HL-60 (cell line): ENCODE measurements around the gene GLCE.

Experiments used
- POLR2AphosphoS5 ChIP-seq: IDR thresholded peaks from 2 replicates; pipeline ENCODE4 v1.6.1; 2012; ENCODE audit warnings: low read depth
- TF ChIP-seq, protein P1 (sequence below): IDR thresholded peaks from one replicate; pipeline ENCODE4 v1.5.1; 2011; ENCODE audit warnings: low read length, control low read depth, inconsistent platforms; ENCODE audit not compliant: insufficient read depth
- TF ChIP-seq, protein P2 (sequence below): IDR thresholded peaks from 2 replicates; pipeline ENCODE4 v1.6.1; 2012; ENCODE audit warnings: low read depth; ENCODE audit not compliant: insufficient replicate concordance

DNA sequence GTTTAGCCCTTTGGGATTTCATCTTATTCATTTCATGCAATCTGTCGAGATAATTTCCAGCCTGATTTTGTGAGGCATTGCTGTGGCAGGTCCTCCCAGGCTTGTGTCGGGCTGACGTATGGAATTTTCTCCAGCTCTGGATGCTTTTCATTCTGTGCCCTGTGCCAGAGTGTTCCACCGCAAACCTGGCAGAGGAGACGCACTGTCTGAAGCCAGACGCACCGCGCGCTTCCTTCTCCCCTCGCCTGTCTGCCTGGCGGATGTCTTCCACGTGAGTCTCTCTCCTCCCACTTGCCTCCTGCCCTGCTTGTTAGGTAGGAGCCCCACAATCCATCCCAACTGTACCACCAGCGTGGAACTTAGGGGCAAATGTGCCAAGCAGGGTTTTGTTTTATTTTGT, 20.1 kb upstream of the GLCE start:
- TF ChIP-seq, protein P1, sequence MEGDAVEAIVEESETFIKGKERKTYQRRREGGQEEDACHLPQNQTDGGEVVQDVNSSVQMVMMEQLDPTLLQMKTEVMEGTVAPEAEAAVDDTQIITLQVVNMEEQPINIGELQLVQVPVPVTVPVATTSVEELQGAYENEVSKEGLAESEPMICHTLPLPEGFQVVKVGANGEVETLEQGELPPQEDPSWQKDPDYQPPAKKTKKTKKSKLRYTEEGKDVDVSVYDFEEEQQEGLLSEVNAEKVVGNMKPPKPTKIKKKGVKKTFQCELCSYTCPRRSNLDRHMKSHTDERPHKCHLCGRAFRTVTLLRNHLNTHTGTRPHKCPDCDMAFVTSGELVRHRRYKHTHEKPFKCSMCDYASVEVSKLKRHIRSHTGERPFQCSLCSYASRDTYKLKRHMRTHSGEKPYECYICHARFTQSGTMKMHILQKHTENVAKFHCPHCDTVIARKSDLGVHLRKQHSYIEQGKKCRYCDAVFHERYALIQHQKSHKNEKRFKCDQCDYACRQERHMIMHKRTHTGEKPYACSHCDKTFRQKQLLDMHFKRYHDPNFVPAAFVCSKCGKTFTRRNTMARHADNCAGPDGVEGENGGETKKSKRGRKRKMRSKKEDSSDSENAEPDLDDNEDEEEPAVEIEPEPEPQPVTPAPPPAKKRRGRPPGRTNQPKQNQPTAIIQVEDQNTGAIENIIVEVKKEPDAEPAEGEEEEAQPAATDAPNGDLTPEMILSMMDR, result no peak
- no peak for TF ChIP-seq POLR2AphosphoS5
- TF ChIP-seq, protein P2, sequence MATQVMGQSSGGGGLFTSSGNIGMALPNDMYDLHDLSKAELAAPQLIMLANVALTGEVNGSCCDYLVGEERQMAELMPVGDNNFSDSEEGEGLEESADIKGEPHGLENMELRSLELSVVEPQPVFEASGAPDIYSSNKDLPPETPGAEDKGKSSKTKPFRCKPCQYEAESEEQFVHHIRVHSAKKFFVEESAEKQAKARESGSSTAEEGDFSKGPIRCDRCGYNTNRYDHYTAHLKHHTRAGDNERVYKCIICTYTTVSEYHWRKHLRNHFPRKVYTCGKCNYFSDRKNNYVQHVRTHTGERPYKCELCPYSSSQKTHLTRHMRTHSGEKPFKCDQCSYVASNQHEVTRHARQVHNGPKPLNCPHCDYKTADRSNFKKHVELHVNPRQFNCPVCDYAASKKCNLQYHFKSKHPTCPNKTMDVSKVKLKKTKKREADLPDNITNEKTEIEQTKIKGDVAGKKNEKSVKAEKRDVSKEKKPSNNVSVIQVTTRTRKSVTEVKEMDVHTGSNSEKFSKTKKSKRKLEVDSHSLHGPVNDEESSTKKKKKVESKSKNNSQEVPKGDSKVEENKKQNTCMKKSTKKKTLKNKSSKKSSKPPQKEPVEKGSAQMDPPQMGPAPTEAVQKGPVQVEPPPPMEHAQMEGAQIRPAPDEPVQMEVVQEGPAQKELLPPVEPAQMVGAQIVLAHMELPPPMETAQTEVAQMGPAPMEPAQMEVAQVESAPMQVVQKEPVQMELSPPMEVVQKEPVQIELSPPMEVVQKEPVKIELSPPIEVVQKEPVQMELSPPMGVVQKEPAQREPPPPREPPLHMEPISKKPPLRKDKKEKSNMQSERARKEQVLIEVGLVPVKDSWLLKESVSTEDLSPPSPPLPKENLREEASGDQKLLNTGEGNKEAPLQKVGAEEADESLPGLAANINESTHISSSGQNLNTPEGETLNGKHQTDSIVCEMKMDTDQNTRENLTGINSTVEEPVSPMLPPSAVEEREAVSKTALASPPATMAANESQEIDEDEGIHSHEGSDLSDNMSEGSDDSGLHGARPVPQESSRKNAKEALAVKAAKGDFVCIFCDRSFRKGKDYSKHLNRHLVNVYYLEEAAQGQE, result no peak
